ENCODE data around the gene KLF14.

KLF14 gene

GRCh38 chr7:130736298-130736900 lies 2.4 kb upstream of the KLF14 start:
- TF ChIP-seq CTCF (IDR thresholded peaks at IDR 0.05; ENCODE audit: control insufficient read depth, insufficient read depth, low read depth, low read length, missing control alignments) = no peak
- no peak overlapping the region for H3K4me3 ChIP-seq (ENCODE audit: control insufficient read depth, low read depth, low read length)
- no peak for DNase-seq (ENCODE audit: low read depth)

- no peak overlapping the region; the same call in 1 of the 2 replicates for H3K4me3 ChIP-seq (ENCODE audit: control insufficient read depth, low read depth, low read length)
- no peak for TF ChIP-seq CTCF (IDR thresholded peaks at IDR 0.05; ENCODE audit: control insufficient read depth, insufficient read depth, low read depth, low read length, missing control alignments)
- no peak for DNase-seq (ENCODE audit: low read depth)
Observed at GRCh38 chr7:130734815-130735716, 1.1 kb upstream of the KLF14 start.

- no peak overlapping the region for H3K4me3 ChIP-seq (ENCODE audit: control insufficient read depth, low read depth, low read length)
- no peak for DNase-seq (ENCODE audit: low read depth)
- no peak for TF ChIP-seq CTCF (IDR thresholded peaks at IDR 0.05; ENCODE audit: control insufficient read depth, insufficient read depth, low read depth, low read length, missing control alignments)
Observed at GRCh38 chr7:130732980-130733930, 752 bp downstream of the KLF14 start.

- no peak overlapping the region for H3K4me3 ChIP-seq (ENCODE audit: control insufficient read depth, low read depth, low read length)
- no peak for DNase-seq (ENCODE audit: low read depth)
- TF ChIP-seq CTCF (IDR thresholded peaks at IDR 0.05; ENCODE audit: control insufficient read depth, insufficient read depth, low read depth, low read length, missing control alignments) = no peak
Observed at GRCh38 chr7:130723784-130724183, 10.2 kb downstream of the KLF14 start.

GRCh38 chr7:130721486-130722277 lies 12.3 kb downstream of the KLF14 start:
- DNase-seq (ENCODE audit: low read depth) = peak; percentile 20
- no peak overlapping the region for H3K4me3 ChIP-seq (ENCODE audit: control insufficient read depth, low read depth, low read length)
- peak; percentile 77 for TF ChIP-seq CTCF (IDR thresholded peaks at IDR 0.05; ENCODE audit: control insufficient read depth, insufficient read depth, low read depth, low read length, missing control alignments)
